NCI-H1048 (cell line): Measurements from ENCODE around the gene IL1RAPL2.
"Not testable (repeated sequence)": the region's sequence is repeated elsewhere in the genome, so short reads cannot be mapped to it uniquely, and the experiment has no call there.

Experiments
- DNase-seq: peaks from one replicate; lab custom pipeline; 2025; lab: John Stamatoyannopoulos, UW

Gene IL1RAPL2

DNA sequence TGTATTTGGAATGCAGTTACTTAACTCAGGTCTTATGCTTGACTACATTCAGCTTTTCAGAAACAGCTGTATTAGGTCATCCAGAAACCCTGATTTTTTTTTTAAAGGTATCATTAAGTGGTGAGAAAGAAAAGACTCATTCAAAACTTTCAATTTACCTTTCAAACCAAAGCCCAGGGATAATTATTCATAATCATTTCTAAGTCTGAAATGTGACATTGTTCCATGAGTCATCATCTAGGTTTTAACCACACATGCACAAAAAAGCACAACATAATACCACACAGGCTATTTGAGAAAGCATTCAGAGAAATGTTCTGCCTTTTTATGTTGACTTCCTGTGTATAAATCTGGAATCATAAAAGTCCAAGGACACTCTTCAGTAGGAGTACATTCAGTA is 288.2 kb downstream of the IL1RAPL2 start:
- DNase-seq = no peak

- DNase-seq = no peak
Measured at GRCh38 chrX:104854790-104855340, 288.9 kb downstream of the IL1RAPL2 start.

DNA sequence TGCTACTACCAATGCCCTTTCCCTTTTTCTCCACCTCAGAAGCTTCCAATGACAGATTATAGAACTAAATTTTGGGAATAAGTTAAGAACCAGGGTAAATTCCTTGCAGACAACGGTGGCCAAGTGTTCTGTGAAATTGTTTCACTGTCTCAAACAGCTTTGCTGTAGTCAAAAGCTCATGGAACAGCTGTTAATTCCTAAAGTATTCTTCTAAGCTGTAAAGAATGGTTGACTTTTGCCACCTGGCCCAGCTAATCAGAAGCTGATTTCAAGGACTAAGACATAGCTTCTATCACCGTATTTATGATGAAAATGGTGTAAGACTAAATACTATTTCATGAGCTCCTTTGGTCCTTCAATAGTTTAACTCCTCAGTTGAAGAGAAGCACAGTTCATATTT is 297.5 kb downstream of the IL1RAPL2 start:
- no peak for DNase-seq

DNA sequence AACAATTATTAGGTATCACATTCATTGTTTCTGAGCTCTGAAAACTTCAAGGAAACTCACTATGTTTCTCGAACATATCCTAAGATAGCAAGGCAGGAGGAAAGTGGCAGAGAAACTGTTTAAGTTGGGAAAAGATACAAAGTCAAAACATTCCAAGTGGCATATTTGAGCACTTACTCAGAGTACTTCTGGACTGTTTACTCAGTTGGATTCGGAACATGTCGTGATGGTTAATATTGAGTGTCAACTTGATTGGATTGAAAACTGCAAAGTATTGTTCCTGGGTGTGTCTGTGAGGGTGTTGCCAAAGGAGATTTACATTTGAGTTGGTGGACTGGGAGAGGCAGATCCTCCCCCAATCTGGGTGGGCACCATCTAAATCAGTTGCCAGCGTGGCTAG is 298.3 kb downstream of the IL1RAPL2 start:
- DNase-seq = no peak

DNA sequence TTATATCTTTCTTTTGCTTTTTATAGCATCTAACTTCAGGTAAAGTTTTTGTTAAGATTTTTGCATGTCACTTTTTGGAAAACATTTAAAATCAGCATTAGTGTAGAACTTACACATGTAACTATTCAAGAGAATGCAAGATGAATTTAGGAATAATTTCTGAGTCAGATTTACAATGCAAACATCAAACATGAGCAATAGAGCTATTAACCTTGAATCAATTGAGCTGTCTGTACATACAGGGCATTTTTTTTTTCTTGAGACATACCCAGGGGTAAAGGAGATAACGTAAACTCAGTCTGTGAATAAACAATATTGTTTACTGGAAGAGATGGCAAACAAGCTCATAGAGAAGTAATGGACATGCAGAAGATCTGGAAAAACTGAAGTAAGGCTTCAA is 311.5 kb downstream of the IL1RAPL2 start:
- no peak for DNase-seq

DNA sequence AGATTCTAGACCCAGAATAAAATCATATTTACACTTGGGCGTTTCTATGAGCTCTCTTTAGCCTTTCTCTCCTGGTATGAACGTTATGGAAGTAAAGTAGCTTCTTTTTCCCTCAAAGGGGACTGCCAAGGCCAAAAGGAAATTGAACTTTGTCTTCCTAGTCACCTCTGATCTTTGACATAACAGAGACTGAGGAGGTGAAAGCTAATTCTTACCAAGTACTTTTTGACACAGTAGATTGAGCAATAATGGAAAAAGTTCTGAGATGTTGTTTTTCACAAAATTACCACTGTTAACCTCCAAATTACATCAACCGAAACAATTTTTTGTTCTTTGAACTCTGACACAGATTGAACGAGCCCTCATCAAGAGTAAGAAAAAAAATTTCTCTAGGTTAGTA is 336.1 kb downstream of the IL1RAPL2 start:
- DNase-seq = no peak

GRCh38 chrX:104909694-104910093 is 343.7 kb downstream of the IL1RAPL2 start:
- DNase-seq = not testable (repeated sequence)

DNA sequence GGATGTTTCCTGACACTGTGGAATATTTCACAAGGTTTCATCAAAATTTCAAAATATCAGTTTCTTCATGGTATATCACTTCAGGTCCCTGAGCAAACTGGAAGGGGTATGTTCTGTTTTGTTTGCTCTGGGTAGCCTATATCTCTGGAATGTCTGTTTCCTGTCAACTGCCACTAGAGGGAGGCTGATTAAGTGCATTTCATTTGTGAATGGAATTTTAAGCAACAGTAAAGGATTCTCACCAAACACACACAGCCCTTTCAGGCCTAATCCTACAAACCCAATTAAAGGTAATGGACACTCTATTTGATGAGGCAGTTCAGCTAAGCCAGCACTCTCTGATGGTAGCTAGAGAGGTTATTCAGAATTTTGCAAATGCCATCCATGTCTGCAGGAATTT is 347.3 kb downstream of the IL1RAPL2 start:
- DNase-seq = no peak

DNA sequence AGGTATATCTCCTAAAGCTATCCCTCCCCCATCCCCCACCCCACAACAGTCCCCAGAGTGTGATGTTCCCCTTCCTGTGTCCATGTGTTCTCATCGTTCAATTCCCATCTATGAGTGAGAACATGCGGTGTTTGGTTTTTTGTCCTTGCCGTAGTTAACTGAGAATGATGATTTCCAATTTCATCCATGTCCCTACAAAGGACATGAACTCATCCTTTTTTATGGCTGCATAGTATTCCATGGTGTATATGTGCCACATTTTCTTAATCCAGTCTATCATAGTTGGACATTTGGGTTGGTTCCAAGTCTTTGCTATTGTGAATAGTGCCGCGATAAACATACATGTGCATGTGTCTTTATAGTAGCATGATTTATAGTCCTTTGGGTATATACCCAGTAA is 348.7 kb downstream of the IL1RAPL2 start:
- DNase-seq = not testable (repeated sequence)

DNA sequence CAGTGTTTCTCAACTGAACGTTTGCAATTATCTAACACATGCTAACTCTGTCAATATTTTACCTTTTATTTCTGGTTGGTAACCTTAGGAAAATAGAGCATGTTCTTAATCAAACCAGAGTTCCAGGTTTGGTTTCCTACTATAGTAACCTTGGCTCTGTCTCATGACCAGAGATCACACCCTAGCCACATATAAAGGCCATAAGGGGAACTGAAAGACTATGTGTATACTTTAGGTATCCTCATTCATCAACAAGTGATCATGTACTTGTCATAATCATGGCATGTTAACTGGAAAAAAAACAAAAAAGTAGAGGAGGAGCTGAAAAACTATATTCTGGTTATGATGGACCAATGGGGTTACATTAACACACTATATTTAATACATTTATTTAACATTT is 352.1 kb downstream of the IL1RAPL2 start:
- DNase-seq = no peak

DNA sequence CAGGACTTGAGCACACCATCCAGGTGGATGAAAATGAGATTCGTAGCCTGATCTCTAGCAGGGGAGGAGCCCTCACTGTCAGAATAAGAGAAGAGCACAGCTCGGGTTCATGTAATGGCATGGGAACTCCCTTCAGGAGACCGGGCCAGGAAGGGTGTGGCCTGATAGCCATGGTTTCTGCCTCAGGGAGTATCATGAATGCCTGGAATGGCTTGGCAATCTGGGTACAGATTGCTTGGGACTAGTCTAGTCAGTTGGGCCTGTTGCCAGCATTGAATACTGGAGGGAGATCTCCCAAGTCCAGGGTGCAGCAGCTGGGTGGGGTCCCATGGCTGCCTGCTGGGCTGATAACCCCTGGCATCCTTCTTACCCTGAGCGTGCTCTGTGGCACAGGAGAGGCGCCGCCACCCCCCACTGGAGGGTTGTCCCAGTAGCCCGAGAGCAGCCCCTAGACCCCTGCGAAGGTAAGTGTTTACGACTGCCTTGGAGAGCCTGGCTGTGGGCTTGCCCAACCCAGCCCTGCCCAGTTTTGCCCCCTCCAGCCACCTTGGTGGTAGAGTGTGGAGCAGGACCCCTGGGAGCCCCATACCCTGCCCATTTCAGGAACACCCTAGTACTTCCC is 355.7 kb downstream of the IL1RAPL2 start:
- DNase-seq = no peak

DNA sequence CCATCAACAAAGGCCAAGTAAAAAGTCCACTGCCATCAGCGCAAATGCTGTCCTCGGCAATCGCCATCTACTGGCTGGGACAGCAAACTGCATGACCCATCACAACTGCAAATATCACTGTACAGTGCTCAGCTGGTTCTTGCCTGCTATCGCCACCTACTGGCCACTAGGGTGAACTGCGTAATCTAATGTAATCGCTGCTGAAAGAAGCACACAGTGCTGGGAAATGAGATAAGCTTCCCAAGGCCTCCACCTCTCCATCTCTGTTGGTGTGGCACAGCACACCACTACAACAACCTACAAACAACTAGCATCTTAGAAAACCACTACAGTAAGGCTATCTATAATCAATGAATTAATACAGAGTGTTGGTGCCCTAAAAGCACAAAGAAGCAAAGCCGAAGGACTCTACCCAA is 356.2 kb downstream of the IL1RAPL2 start:
- DNase-seq = peak; percentile 63

- DNase-seq = no peak
Measured at GRCh38 chrX:104929324-104929723, 363.3 kb downstream of the IL1RAPL2 start.

DNA sequence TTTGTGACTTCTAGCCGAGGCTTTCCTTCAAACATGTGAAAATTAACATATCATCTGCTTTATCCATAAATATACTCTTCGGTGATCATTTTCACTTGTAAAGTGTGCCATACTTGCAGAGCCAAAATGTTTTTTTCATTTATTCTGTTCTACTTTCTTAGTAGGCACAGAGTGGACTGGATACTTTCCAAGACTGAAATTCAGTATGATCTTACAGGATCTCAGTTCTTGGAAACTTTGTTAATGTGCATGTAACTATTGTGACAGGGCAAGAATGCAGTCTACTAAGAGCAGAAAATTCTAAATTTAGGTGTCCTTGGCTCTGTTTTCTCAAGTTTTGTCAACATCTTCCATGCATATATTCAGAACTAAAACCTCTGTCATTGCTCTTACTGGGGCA is 369.6 kb downstream of the IL1RAPL2 start:
- no peak for DNase-seq

DNA sequence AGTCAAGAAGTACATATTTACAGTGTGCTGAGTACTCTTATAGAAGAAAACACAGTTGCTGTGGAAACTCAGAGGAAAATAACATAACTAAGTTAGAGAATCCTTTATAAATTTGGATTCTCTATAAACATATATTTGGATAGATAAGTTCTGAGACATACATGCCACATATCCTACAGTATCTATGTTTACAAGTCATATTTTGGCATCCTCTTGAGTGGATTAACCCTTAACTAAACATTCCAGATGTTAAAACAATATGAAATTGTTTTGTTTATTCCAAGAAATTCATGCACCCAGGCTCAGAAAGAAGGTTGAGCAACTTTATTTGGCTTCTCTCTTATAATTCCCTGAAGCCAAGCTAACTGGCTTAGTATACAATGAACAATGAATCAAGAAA is 387.3 kb downstream of the IL1RAPL2 start:
- DNase-seq = no peak

- DNase-seq = no peak
Measured at GRCh38 chrX:104961926-104962325, 395.9 kb downstream of the IL1RAPL2 start.

GRCh38 chrX:104968241-104968640 is 402.2 kb downstream of the IL1RAPL2 start:
- DNase-seq = no peak

GRCh38 chrX:104972737-104973136 is 406.7 kb downstream of the IL1RAPL2 start:
- no peak for DNase-seq

GRCh38 chrX:104987063-104987462 is 421.1 kb downstream of the IL1RAPL2 start:
- no peak for DNase-seq

DNA sequence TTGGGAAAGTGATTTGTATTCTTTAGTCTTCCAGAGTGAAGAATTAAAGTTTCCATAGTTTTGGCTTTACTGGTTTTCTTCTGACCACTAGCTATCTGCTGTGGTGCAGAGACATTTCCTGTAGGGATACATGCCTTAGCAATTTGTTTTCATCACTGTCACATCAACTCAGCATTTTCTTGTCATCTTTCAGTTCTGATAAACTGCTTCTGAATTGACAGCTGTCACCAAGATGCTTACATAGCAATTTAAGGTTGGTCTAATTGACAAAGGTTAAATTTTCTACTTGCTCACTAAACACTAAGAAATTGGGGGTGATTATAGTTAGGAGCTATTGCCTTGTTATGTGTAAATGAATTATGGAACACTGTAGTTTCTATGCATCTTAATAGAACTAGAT is 422.0 kb downstream of the IL1RAPL2 start:
- no peak for DNase-seq

- DNase-seq = no peak
Measured at GRCh38 chrX:104995546-104995945, 429.5 kb downstream of the IL1RAPL2 start.

DNA sequence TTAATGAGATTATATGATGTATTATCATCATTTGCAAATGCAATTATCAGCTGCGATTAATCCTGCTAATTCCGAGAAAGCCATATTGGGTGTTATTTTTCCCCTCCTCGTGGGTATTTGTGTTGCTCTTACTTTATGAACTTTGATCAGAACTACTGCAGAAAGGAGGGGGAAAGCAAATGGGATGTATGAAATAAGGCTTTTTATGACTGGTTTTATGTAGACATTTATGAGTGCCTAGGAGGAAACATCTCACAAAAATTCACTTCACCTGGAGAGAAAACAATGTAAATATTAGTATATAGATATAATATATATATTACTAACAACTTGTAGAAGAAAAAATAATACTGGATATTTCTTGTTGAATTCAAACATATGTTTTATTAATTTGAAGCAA is 440.1 kb downstream of the IL1RAPL2 start:
- DNase-seq = no peak

DNA sequence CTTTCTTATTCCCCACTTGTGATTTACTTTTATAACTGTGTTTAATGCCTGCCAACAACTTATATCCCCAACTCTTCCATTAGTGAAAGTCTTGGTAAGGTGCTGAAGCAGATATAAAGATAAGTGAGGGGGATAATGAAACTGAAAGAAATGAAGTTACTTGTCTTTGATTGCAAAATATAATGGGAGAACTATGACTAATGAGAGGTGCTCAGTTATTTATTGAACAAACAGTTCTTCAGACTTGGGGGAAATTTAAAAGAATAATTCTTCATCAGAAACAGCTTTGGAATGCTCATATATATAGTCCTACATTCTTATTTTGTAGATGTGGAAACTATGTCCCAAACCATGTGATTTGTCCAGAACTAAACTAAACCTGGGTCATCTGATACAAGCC is 441.0 kb downstream of the IL1RAPL2 start:
- DNase-seq = no peak

DNA sequence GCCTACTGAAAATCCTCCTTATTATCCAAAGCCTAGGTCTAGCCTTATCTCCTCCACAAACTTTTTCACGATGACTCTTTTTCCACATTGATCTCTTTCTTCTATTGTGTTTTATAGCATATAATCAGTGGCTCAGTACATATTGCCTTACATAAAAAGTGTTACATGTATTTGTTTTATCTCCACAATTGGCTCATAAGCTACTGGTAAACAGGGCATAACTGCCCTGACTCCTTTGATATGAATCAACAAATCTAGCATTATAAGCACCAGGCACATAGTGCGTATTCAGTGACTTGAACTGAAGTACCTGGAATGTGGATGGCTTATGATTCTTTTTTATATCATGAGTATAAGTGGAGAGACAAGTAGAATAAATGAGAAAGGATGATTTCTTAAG is 447.7 kb downstream of the IL1RAPL2 start:
- DNase-seq = no peak
